ENCODE measurements around the gene FBXO48. TPM values are rescaled to one million over a fixed set of nuclear protein-coding genes. Genes with fewer than 3 reads are reported as not detected.

Gene FBXO48
- 0.44 and 0.51 TPM in 2 replicates for total RNA-seq (2012; rRNA removed)

- Histone ChIP-seq H3K9me3 (replicated peaks; ENCODE audit: low read length) (no peaks in the 10 kb centered on the region), H3K9ac (ENCODE audit: low read depth, low read length) (peak within 1 kb of the TSS; percentile 98), H3K27me3 (ENCODE audit: control insufficient read depth, insufficient read depth, low read length) (no peaks in the 10 kb centered on the region), H3K4me3 (ENCODE audit: low read length) (peak within 1 kb of the TSS; percentile 99), H3K4me1 (ENCODE audit: control insufficient read depth, insufficient read depth, low read length) (peaks cover 19% of the 10 kb centered on the region), H3K36me3 (ENCODE audit: insufficient read depth, low read length) (no peaks in the 10 kb centered on the region), H3K4me2 (ENCODE audit: low read length) (peak within 1 kb of the TSS; percentile 95)
These were observed at the start of gene FBXO48, which contains the start of gene APLF for GRCh38 chr2:68467077-68467960. TSS of gene FBXO48 (minus strand) at chr2:68467294. CDS start at chr2:68465145, 2,149 bp downstream. TSS of gene APLF (plus strand) at chr2:68467585. CDS start at chr2:68467732, 147 bp downstream.

- no peak overlapping the region for H3K4me2 ChIP-seq (ENCODE audit: low read length)
- H3K9ac ChIP-seq (ENCODE audit: low read depth, low read length) = no peak overlapping the region
- H3K36me3 ChIP-seq (ENCODE audit: insufficient read depth, low read length) = no peaks in the 10 kb centered on the region
- no peaks in the 10 kb centered on the region for H3K9me3 ChIP-seq (replicated peaks; ENCODE audit: low read length)
- H3K4me3 ChIP-seq (ENCODE audit: low read length) = no peak overlapping the region
- no peaks in the 10 kb centered on the region for H3K27me3 ChIP-seq (ENCODE audit: control insufficient read depth, insufficient read depth, low read length)
- no peaks in the 10 kb centered on the region for H3K4me1 ChIP-seq (ENCODE audit: control insufficient read depth, insufficient read depth, low read length)
These were observed 49.2 kb upstream of the FBXO48 start for GRCh38 chr2:68516051-68516955.

- no peaks in the 10 kb centered on the region for H3K4me1 ChIP-seq (ENCODE audit: control insufficient read depth, insufficient read depth, low read length)
These were observed 47.3 kb upstream of the FBXO48 start for GRCh38 chr2:68514316-68514929.

GRCh38 chr2:68512966-68513365, 45.9 kb upstream of the FBXO48 start:
- Histone ChIP-seq H3K4me1 (ENCODE audit: control insufficient read depth, insufficient read depth, low read length) (no peaks in the 10 kb centered on the region), H3K9ac (ENCODE audit: low read depth, low read length) (no peak overlapping the region), H3K27me3 (ENCODE audit: control insufficient read depth, insufficient read depth, low read length) (no peaks in the 10 kb centered on the region)

More at GRCh38 chr2:68514316-68514929, 47.3 kb upstream of the FBXO48 start:
- H3K4me2 ChIP-seq (ENCODE audit: low read length) = no peak overlapping the region
- no peak overlapping the region for H3K9ac ChIP-seq (ENCODE audit: low read depth, low read length)
- H3K9me3 ChIP-seq (replicated peaks; ENCODE audit: low read length) = no peaks in the 10 kb centered on the region
- no peaks in the 10 kb centered on the region for H3K36me3 ChIP-seq (ENCODE audit: insufficient read depth, low read length)
- no peaks in the 10 kb centered on the region for H3K27me3 ChIP-seq (ENCODE audit: control insufficient read depth, insufficient read depth, low read length)
- H3K4me3 ChIP-seq (ENCODE audit: low read length) = no peak overlapping the region

GRCh38 chr2:68512326-68512725, 45.2 kb upstream of the FBXO48 start:
- Histone ChIP-seq H3K36me3 (ENCODE audit: insufficient read depth, low read length) (no peaks in the 10 kb centered on the region), H3K9ac (ENCODE audit: low read depth, low read length) (no peak overlapping the region), H3K4me1 (ENCODE audit: control insufficient read depth, insufficient read depth, low read length) (no peaks in the 10 kb centered on the region), H3K4me3 (ENCODE audit: low read length) (no peak overlapping the region), H3K27me3 (ENCODE audit: control insufficient read depth, insufficient read depth, low read length) (no peaks in the 10 kb centered on the region), H3K4me2 (ENCODE audit: low read length) (no peak overlapping the region), H3K9me3 (replicated peaks; ENCODE audit: low read length) (no peaks in the 10 kb centered on the region)

More at GRCh38 chr2:68512966-68513365, 45.9 kb upstream of the FBXO48 start:
- no peaks in the 10 kb centered on the region for H3K36me3 ChIP-seq (ENCODE audit: insufficient read depth, low read length)
- no peak overlapping the region for H3K4me2 ChIP-seq (ENCODE audit: low read length)
- no peaks in the 10 kb centered on the region for H3K9me3 ChIP-seq (replicated peaks; ENCODE audit: low read length)
- no peak overlapping the region for H3K4me3 ChIP-seq (ENCODE audit: low read length)

- Histone ChIP-seq H3K9me3 (replicated peaks; ENCODE audit: low read length) (no peaks in the 10 kb centered on the region), H3K4me3 (ENCODE audit: low read length) (no peak overlapping the region), H3K27me3 (ENCODE audit: control insufficient read depth, insufficient read depth, low read length) (no peaks in the 10 kb centered on the region), H3K4me2 (ENCODE audit: low read length) (no peak overlapping the region), H3K36me3 (ENCODE audit: insufficient read depth, low read length) (no peaks in the 10 kb centered on the region), H3K4me1 (ENCODE audit: control insufficient read depth, insufficient read depth, low read length) (no peaks in the 10 kb centered on the region), H3K9ac (ENCODE audit: low read depth, low read length) (no peak overlapping the region)
These were observed 39.1 kb upstream of the FBXO48 start for GRCh38 chr2:68506170-68506569.

GRCh38 chr2:68505603-68506159, 38.6 kb upstream of the FBXO48 start:
- Histone ChIP-seq H3K4me3 (ENCODE audit: low read length) (no peak overlapping the region), H3K27me3 (ENCODE audit: control insufficient read depth, insufficient read depth, low read length) (no peaks in the 10 kb centered on the region), H3K4me2 (ENCODE audit: low read length) (no peak overlapping the region), H3K9me3 (replicated peaks; ENCODE audit: low read length) (no peaks in the 10 kb centered on the region), H3K9ac (ENCODE audit: low read depth, low read length) (no peak overlapping the region), H3K4me1 (ENCODE audit: control insufficient read depth, insufficient read depth, low read length) (no peaks in the 10 kb centered on the region), H3K36me3 (ENCODE audit: insufficient read depth, low read length) (no peaks in the 10 kb centered on the region)

GRCh38 chr2:68501768-68502167, 34.7 kb upstream of the FBXO48 start:
- H3K9me3 ChIP-seq (replicated peaks; ENCODE audit: low read length) = no peaks in the 10 kb centered on the region
- no peaks in the 10 kb centered on the region for H3K4me1 ChIP-seq (ENCODE audit: control insufficient read depth, insufficient read depth, low read length)
- no peaks in the 10 kb centered on the region for H3K27me3 ChIP-seq (ENCODE audit: control insufficient read depth, insufficient read depth, low read length)
- no peak overlapping the region for H3K4me3 ChIP-seq (ENCODE audit: low read length)
- no peak overlapping the region for H3K9ac ChIP-seq (ENCODE audit: low read depth, low read length)
- H3K36me3 ChIP-seq (ENCODE audit: insufficient read depth, low read length) = no peaks in the 10 kb centered on the region
- H3K4me2 ChIP-seq (ENCODE audit: low read length) = no peak overlapping the region

GRCh38 chr2:68500649-68501048, 33.6 kb upstream of the FBXO48 start:
- Histone ChIP-seq H3K4me2 (ENCODE audit: low read length) (no peak overlapping the region), H3K27me3 (ENCODE audit: control insufficient read depth, insufficient read depth, low read length) (no peaks in the 10 kb centered on the region), H3K9ac (ENCODE audit: low read depth, low read length) (no peak overlapping the region), H3K4me1 (ENCODE audit: control insufficient read depth, insufficient read depth, low read length) (no peaks in the 10 kb centered on the region), H3K4me3 (ENCODE audit: low read length) (no peak overlapping the region), H3K9me3 (replicated peaks; ENCODE audit: low read length) (no peaks in the 10 kb centered on the region), H3K36me3 (ENCODE audit: insufficient read depth, low read length) (no peaks in the 10 kb centered on the region)

GRCh38 chr2:68499133-68499532, 32.0 kb upstream of the FBXO48 start:
- Histone ChIP-seq H3K4me1 (ENCODE audit: control insufficient read depth, insufficient read depth, low read length) (no peaks in the 10 kb centered on the region), H3K27me3 (ENCODE audit: control insufficient read depth, insufficient read depth, low read length) (no peaks in the 10 kb centered on the region), H3K9me3 (replicated peaks; ENCODE audit: low read length) (no peaks in the 10 kb centered on the region), H3K9ac (ENCODE audit: low read depth, low read length) (no peak overlapping the region), H3K4me3 (ENCODE audit: low read length) (no peak overlapping the region), H3K36me3 (ENCODE audit: insufficient read depth, low read length) (no peaks in the 10 kb centered on the region), H3K4me2 (ENCODE audit: low read length) (no peak overlapping the region)

GRCh38 chr2:68491582-68491981, 24.5 kb upstream of the FBXO48 start:
- H3K9me3 ChIP-seq (replicated peaks; ENCODE audit: low read length) = no peaks in the 10 kb centered on the region
- H3K4me2 ChIP-seq (ENCODE audit: low read length) = no peak overlapping the region
- no peak overlapping the region for H3K4me3 ChIP-seq (ENCODE audit: low read length)
- H3K36me3 ChIP-seq (ENCODE audit: insufficient read depth, low read length) = no peaks in the 10 kb centered on the region
- no peaks in the 10 kb centered on the region for H3K27me3 ChIP-seq (ENCODE audit: control insufficient read depth, insufficient read depth, low read length)
- peaks cover 7% of the 10 kb centered on the region for H3K4me1 ChIP-seq (ENCODE audit: control insufficient read depth, insufficient read depth, low read length)
- H3K9ac ChIP-seq (ENCODE audit: low read depth, low read length) = no peak overlapping the region

All from skeletal muscle satellite cell (primary cell).